ENCODE data around the gene ASB10. TPM values are rescaled to one million over a fixed set of nuclear protein-coding genes. Genes with fewer than 3 reads are reported as not detected.

Gene ASB10, protein sequence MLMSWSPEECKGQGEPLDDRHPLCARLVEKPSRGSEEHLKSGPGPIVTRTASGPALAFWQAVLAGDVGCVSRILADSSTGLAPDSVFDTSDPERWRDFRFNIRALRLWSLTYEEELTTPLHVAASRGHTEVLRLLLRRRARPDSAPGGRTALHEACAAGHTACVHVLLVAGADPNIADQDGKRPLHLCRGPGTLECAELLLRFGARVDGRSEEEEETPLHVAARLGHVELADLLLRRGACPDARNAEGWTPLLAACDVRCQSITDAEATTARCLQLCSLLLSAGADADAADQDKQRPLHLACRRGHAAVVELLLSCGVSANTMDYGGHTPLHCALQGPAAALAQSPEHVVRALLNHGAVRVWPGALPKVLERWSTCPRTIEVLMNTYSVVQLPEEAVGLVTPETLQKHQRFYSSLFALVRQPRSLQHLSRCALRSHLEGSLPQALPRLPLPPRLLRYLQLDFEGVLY
- not detected in 2 replicates for total RNA-seq

DNA sequence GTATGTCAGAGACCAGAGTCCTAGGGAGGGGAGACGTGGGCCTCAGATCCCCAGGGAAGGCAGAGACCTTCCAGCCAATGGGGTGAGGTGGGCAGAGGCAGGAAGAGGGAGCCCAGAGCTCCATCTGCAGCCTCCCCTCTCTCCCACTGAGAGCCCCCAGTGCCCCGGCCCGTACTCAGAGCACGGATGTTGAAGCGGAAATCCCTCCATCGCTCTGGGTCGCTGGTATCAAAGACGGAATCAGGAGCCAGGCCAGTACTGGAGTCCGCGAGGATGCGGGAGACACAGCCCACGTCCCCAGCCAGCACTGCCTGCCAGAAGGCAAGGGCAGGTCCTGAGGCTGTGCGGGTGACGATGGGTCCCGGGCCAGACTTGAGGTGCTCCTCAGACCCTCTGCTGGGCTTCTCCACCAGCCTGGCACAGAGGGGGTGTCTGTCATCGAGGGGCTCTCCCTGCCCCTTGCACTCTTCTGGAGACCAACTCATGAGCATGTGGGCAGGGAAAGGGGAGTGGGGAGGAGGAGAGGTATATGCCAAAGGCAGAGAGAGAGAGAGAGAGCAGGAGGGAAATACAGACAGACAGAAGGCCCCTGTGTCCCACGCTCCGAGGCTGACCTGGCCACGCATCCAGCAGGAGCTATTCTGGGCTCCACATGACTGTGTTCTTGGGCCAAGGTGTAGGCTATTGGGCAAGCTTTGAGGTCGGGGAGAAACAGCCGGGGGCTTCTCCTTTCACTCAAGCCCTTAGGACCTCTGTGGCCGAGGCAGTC lies at the start of gene ASB10:
Gene ASB10 (minus strand): TSS at position 611 of the 769 bp plus-strand sequence. CDS start 120 bp downstream, at position 491.

DNA sequence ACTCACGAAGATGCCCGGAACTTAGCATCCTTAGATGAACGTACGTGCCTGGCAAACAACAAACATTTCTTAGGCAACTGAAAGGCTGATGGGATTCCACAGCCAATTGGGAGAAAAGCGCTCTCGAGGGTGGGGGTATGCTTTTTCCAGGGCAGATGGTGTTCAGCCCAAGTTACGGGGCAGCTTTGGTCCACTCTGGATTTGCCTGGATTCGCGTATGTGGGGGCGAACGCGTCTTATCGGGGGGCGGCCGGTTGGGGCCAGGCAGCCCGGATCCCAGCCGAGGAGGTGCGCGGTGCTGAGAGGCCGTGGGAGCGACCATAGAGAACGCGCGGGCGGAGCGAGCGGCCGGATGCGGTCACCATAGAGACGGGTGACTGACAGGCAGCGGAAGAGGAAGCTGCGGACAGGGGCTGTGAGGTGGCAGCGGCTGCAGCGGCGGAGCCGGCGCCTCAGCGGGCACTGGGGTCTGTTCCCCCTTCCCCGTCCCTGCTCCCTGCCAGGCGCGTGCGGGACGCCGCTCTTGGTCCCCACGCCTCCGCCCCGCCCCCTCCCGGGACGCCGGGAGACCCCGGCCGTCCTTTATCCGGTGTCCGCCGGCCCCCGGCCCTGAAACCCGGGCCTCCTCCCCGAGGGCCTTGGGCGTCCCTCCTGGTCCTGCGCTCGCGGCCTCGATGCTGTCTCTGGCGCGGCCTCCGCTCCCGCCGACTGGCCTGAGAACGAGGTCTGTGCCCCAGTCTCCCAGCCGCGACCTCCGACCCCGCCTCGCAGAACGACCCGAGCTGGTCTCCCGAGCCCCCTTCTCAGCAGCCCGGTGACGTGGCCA lies 45.3 kb upstream of the ASB10 start, which contains the start of gene CHPF2:
Gene CHPF2 (plus strand): TSS at position 393 of the 826 bp plus-strand sequence. CDS start 1,529 bp downstream, outside the sequence.

GRCh38 chr7:151226875-151227782 lies 40.1 kb upstream of the ASB10 start, which contains the start of gene ABCF2:
ABCF2 (minus strand) TSS chr7:151227205; CDS start chr7:151226458, 747 bp downstream.

DNA sequence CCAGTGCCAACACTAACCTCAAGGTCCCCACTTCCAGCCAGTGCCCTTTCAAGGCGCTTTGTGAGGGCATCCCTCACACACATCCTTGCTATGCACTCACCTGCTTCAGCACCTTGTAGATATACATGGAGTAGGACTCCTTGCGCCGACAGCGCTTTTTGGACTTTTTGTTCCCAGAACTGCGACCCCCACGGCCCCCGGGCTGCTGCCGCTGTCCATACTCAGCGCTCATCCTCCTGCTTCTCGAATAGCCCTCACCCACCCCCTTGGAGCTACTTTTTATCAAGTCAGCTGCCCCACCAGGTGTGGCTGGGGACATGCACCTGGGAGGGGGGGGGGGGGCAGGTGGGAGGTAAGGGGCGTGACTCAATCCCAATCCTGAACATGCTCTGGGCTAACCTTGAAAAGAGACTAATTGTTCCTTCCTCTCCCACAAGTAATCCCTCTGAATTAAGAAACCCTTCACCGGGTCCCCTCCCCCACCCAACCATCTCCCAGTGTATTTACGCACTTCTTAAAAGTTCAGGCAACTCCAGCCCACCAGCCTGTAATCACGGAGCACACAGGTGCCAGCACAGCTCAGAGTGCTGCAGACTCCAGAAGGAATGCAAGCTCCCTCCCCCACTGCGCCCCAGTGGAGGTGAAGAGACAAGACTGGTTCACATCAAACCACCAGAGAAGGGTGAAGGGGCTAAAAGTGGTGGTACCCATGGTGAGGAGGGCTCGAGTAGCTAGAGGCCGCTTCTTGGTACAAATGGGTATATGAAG lies 23.2 kb upstream of the ASB10 start, which contains the start of gene H2BK1:
Gene H2BK1 (minus strand): TSS at position 402 of the 768 bp plus-strand sequence. CDS start 170 bp downstream, at position 232.

GRCh38 chr7:151167197-151167961 lies 19.7 kb downstream of the ASB10 start, which contains the start of gene GBX1:
GBX1 (minus strand) TSS chr7:151167694; CDS start chr7:151167548, 146 bp downstream.

Other genes with a start within 250 kb of the ASB10 start
- 0.33 TPM in 1 of 2 replicates, not detected in the other for gene KCNH2, start 208.9 kb downstream of the ASB10 start, total RNA-seq
- gene NOS3, start 196.2 kb downstream of the ASB10 start, total RNA-seq: 0.99 and 2.0 TPM in 2 replicates
- gene ATG9B, start 162.8 kb downstream of the ASB10 start, total RNA-seq: under 0.01 and 0.15 TPM in 2 replicates
- gene ABCB8, start 158.8 kb downstream of the ASB10 start, total RNA-seq: 37.2 and 43.6 TPM in 2 replicates
- gene ASIC3, start 138.7 kb downstream of the ASB10 start, total RNA-seq: 0.17 TPM in 1 of 2 replicates, not detected in the other
- 19.1 and 19.2 TPM in 2 replicates for gene CDK5, start 129.4 kb downstream of the ASB10 start, total RNA-seq
- gene SLC4A2, start 127.7 kb downstream of the ASB10 start, total RNA-seq: 66.5 and 96.1 TPM in 2 replicates
- gene FASTK, start 106.4 kb downstream of the ASB10 start, total RNA-seq: 72.9 and 108 TPM in 2 replicates
- gene TMUB1, start 103.8 kb downstream of the ASB10 start, total RNA-seq: 25.5 and 32.6 TPM in 2 replicates
- gene AGAP3, start 100.8 kb downstream of the ASB10 start, total RNA-seq: 42.0 and 71.3 TPM in 2 replicates
- gene GBX1, start 19.6 kb downstream of the ASB10 start, total RNA-seq: not detected in 2 replicates
- not detected in 2 replicates for gene H2BK1, start 23.2 kb upstream of the ASB10 start, total RNA-seq
- 64.7 and 65.2 TPM in 2 replicates for gene ABCF2, start 40.0 kb upstream of the ASB10 start, total RNA-seq
- gene CHPF2, start 45.2 kb upstream of the ASB10 start, total RNA-seq: 71.4 and 127 TPM in 2 replicates
- gene SMARCD3, start 61.4 kb upstream of the ASB10 start, total RNA-seq: 27.3 and 47.0 TPM in 2 replicates
- 41.5 and 52.1 TPM in 2 replicates for gene NUB1, start 154.6 kb upstream of the ASB10 start, total RNA-seq
- 3.8 TPM in 1 of 2 replicates, not detected in the other for gene WDR86, start 222.8 kb upstream of the ASB10 start, total RNA-seq